HUDEP-2 (cell line): ENCODE data around the gene CSTPP1.

Source experiments
- DNase-seq, 76 experiments: peaks; one replicate each; lab custom pipeline; 2025; ENCODE audit not compliant: unreplicated experiment in 76 of 76; lab: John Stamatoyannopoulos, UW

CSTPP1 gene, protein sequence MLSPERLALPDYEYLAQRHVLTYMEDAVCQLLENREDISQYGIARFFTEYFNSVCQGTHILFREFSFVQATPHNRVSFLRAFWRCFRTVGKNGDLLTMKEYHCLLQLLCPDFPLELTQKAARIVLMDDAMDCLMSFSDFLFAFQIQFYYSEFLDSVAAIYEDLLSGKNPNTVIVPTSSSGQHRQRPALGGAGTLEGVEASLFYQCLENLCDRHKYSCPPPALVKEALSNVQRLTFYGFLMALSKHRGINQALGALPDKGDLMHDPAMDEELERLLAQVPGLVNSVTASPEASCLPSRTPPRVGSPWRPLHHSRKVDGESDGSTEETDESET

GRCh38 chr11:46936138-46937110 lies at the start of gene CSTPP1:
CSTPP1 (plus strand) TSS chr11:46936761; CDS start chr11:46936806, 45 bp downstream.
- peak in 74 of 76 experiments; percentile 40 to 95 (median 86) for DNase-seq

- DNase-seq: no peak
These were observed 47.9 kb upstream of the CSTPP1 start for GRCh38 chr11:46888636-46889035.

GRCh38 chr11:46889251-46889650 lies 47.3 kb upstream of the CSTPP1 start:
- no peak for DNase-seq

GRCh38 chr11:46889689-46890475 lies 46.7 kb upstream of the CSTPP1 start:
- peak in 62 of 76 experiments; percentile 7 to 72 (median 43) for DNase-seq

DNA sequence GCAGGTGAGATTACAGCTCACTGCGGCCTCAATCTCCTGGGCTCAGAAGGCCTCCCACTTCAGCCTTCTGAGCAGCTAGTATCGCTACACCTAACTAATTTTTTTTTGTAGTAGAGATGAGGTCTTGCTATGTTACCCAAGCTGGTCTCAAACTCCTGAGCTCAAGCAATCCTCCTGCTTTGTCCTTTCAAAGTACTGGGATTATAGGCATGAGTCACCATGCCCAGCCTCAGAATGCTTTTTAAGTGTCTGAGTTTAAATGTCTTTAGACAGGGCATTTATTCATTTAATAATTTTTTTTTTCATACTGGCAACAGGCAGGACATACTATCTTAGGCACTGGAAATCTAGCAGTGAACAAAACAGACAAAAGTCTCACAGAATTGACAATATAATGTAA lies 45.9 kb upstream of the CSTPP1 start:
- DNase-seq: no peak

DNA sequence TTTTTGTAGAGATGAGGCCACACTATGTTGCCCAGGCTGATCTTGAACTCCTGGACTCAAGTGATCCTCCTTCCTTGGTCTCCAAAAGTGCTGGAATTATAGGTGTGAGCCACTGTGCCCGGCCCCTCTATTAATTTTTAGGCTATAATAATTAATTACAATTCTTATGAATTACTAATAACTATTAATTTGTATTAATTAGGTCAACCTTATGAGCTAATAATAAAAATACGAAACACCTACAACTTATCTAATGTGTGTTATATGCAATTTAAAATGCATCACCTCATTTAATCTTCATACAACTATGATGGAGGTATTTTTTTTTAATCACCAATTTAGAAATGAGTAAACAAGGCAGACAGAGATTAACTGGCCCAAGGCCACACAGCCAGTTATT lies 44.5 kb upstream of the CSTPP1 start:
- DNase-seq: no peak

GRCh38 chr11:46892838-46893237 lies 43.7 kb upstream of the CSTPP1 start:
- DNase-seq: no peak

GRCh38 chr11:46894506-46894905 lies 42.1 kb upstream of the CSTPP1 start:
- DNase-seq: no peak

DNA sequence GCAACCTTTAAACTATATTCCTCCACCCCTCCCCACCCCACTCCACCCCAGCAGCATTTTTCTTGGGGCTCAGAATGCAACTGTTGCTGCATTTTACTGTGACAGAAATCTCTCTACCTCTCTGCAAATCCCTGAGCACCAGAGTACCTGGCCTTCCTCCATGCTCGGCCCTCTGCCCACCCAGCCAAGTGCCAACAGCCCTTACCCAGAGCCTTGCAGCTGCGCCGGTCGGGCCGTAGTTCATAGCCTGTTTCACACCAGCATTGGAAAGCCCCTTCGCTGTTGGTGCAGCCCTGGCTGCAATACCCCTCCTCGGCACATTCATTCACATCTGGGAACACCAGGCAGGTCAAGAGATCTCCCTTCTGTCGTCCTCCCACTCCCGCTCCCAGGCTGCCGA lies 41.6 kb upstream of the CSTPP1 start:
- no peak for DNase-seq

GRCh38 chr11:46895821-46896220 lies 40.7 kb upstream of the CSTPP1 start:
- no peak for DNase-seq

DNA sequence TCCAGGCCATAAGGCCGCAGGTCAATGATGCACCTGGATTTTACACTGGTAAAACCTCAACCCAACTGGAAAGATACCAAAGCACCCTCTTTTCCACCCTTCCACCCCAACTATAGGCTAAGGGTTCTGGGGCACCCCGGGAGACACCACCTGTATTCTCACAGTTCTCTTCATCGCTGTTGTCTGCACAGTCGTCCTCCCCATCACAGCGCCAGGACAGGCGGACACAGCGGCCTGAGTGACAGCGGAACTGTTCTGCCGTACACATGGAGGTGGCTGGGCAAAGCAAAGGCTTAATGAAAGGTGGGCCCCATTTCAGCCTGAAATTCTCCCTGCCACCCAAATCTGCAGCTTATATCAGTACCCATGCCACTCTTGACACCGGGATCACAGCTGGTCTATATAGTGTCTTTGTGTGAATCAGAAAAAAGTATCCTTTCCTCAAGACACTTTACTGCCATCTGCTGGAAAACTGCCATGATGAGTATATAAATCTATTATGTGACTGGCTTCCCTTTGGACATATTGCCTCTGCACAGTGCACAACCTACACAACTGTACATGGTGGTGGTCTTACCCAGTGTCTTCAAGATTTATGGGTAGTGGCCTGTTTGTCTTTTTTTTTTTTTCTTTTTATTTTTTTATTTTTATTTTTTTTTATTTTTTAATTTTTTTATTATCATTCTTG lies 39.7 kb upstream of the CSTPP1 start:
- DNase-seq: peak in 36 of 76 experiments; percentile 3 to 70 (median 38)

DNA sequence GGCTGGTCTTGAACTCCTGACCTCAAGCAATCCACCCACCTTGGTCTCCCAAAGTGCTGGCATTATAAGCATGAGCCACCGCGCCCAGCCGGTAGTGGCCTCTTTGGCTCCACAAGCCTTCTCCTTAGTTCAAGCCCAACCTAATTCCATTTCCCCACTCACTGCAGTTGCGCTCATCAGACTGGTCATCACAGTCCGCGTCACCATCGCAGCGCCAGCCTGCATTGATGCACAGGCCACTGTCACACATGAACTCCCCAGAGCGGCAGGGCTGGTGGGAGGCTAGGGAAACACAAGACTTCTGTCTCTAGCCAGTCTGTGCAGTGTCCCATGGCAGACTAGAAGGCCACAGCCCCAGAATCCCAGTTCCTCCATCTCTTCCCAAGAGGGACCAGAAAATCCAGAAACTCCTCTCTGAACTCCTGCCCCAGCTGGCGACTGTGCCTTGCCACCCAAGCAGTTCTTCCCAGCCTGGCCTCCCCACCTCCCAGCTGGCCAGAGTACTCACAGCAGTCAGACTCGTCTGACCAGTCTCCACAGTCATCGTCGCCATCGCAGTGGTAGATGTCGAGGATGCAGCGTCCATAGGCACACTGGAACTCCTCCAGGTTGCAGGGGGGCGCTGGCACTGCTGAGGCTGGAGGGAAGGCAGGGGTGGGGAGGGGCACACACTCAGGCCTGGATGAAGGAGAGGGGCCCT lies 38.0 kb upstream of the CSTPP1 start:
- DNase-seq: no peak

DNA sequence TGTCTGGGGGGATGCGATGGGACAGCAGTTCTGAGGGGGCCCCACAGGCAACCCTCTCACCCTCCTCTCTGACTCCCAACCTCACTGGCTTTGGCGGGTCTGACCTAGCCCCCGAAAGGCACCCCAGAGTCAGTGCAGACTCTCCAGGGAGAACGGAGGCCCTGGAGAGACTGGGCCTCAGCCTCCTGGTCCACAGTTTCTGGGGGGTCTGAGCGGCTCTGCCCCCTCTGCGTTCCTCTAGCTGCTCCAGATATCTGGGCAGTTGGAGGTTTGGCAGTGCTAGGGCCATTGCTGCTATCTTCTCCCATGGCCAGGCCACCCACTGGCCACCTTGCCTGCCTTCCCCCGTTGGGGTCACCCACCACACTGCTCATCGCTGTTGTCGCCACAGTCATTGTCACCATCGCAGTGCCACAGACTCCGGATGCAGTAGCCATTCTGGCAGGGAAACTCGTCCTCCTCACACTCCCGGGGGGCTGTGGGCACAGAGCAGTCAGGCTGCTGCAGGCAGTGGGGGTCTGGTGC lies 37.0 kb upstream of the CSTPP1 start:
- no peak for DNase-seq

GRCh38 chr11:46900091-46900746 lies 36.3 kb upstream of the CSTPP1 start:
- no peak for DNase-seq

DNA sequence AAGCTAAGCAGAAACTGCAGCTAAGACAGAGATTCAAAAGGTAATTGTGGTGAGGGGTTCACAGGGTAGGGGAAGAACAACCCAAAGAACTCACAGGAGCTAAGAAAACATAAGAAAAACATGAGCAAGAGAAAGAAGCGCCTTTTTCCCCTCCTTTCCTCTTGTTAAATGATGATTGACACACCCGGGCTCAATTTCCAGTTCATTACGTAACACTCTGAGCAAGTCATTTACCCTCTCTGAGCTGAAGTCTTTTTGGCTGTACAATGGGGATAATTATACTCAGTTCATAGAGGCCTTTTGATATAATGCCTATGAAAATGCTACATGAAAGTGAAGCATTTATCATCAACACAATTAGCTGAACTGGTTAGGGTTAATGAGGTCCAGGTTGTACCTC lies 35.4 kb upstream of the CSTPP1 start:
- DNase-seq: no peak

- DNase-seq: no peak
These were observed 33.9 kb upstream of the CSTPP1 start for GRCh38 chr11:46902694-46903093.

DNA sequence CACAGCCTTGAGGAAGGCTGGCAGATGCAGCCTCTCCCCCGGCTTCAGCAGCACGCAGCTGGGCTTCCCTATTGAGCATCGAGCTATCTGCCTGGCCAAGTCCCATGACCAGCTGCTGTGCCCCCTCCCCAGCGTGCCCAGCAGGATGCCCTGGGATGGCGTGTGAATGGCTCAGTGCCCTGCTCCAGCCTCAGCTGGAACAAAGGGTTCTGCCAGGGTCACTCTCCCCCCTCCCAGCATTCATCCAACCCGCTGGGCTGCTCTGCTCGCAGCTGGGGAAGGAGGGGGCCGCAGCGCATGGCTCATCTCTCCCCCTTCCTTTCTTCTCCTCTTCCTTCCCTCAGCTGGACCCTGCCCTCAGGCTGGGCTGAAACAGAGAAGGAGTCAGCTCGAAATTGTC lies 32.7 kb upstream of the CSTPP1 start:
- no peak for DNase-seq

DNA sequence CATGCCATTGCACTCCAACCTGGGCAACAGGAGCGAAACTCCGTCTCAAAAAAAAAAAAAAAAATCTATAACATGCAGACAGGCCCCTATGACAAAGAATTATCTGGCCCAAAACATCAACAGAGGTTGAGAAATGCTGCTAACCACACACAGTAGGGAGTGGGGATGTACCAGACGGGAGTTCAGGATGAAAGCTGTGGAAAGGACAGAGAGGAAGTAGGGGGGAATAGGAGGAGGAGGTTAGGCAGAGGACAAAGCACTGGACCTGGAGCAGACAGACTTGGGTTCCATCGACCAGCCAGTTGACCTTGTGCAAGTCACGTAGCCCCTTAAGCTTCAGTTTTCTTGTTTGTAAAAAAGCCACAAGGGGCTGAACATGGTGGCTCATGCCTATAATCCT lies 30.8 kb upstream of the CSTPP1 start:
- DNase-seq: no peak

- no peak for DNase-seq
These were observed 29.9 kb upstream of the CSTPP1 start for GRCh38 chr11:46906609-46907041.
